BE2C (cell line): ENCODE data around the gene ZMYND12.

Experiments
- DNase-seq: peaks from one replicate; pipeline ENCODE4 v3.0.0-alpha.2; 2020
- H3K27me3 ChIP-seq: fragments of 250-450 bp; sonication (Bioruptor Pico); 2 replicates; pipeline ENCODE4 v1.5.1; 2020; ENCODE audit warnings: mild to moderate bottlenecking
- H3K36me3 ChIP-seq: fragments of 250-450 bp; sonication (Bioruptor Pico); 2 replicates; pipeline ENCODE4 v1.5.1; 2020; ENCODE audit warnings: mild to moderate bottlenecking
- H3K4me1 ChIP-seq: fragments of 250-450 bp; sonication (Bioruptor Pico); 2 replicates; pipeline ENCODE4 v1.5.1; 2020
- H3K4me3 ChIP-seq: 2 replicates; pipeline ENCODE4 v1.5.1; 2011; ENCODE audit warnings: low read depth, low read length
- H3K9me3 ChIP-seq: fragments of 250-450 bp; sonication (Bioruptor Pico); 2 replicates; pipeline ENCODE4 v1.5.1; 2020
- TF ChIP-seq, protein P1 (sequence below): IDR thresholded peaks from 2 replicates; pipeline ENCODE4 v1.5.1; 2012; ENCODE audit warnings: mild to moderate bottlenecking, low read depth, low read length

The ZMYND12 gene

DNA sequence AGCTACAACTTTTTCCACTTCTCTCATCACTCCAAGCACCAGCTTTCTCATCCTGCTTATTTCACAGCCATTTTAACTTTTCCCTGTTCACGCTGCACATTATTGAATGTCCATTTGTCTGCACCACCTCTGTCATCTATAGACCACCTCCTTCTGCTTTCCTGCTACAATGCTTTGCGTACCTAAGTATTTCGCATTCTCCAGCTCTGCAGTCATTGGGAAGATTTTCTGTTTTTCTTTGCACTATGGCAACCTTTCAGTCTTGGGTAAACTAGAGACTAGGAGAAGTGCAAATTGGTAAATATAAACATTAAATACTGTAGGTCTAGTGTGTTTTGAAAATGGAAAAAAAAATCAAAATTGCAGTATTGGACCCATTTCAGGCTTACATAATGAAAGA is 8.1 kb upstream of the ZMYND12 start:
- TF ChIP-seq, protein P1, sequence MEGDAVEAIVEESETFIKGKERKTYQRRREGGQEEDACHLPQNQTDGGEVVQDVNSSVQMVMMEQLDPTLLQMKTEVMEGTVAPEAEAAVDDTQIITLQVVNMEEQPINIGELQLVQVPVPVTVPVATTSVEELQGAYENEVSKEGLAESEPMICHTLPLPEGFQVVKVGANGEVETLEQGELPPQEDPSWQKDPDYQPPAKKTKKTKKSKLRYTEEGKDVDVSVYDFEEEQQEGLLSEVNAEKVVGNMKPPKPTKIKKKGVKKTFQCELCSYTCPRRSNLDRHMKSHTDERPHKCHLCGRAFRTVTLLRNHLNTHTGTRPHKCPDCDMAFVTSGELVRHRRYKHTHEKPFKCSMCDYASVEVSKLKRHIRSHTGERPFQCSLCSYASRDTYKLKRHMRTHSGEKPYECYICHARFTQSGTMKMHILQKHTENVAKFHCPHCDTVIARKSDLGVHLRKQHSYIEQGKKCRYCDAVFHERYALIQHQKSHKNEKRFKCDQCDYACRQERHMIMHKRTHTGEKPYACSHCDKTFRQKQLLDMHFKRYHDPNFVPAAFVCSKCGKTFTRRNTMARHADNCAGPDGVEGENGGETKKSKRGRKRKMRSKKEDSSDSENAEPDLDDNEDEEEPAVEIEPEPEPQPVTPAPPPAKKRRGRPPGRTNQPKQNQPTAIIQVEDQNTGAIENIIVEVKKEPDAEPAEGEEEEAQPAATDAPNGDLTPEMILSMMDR, result no peak
- H3K27me3 ChIP-seq, result no peaks in the 10 kb centered on the region; the same call in 1 of the 2 replicates
- no peak for DNase-seq
- no peak overlapping the region for H3K4me3 ChIP-seq
- no peaks in the 10 kb centered on the region for H3K4me1 ChIP-seq
- no peaks in the 10 kb centered on the region for H3K9me3 ChIP-seq
- no peaks in the 10 kb centered on the region for H3K36me3 ChIP-seq

DNA sequence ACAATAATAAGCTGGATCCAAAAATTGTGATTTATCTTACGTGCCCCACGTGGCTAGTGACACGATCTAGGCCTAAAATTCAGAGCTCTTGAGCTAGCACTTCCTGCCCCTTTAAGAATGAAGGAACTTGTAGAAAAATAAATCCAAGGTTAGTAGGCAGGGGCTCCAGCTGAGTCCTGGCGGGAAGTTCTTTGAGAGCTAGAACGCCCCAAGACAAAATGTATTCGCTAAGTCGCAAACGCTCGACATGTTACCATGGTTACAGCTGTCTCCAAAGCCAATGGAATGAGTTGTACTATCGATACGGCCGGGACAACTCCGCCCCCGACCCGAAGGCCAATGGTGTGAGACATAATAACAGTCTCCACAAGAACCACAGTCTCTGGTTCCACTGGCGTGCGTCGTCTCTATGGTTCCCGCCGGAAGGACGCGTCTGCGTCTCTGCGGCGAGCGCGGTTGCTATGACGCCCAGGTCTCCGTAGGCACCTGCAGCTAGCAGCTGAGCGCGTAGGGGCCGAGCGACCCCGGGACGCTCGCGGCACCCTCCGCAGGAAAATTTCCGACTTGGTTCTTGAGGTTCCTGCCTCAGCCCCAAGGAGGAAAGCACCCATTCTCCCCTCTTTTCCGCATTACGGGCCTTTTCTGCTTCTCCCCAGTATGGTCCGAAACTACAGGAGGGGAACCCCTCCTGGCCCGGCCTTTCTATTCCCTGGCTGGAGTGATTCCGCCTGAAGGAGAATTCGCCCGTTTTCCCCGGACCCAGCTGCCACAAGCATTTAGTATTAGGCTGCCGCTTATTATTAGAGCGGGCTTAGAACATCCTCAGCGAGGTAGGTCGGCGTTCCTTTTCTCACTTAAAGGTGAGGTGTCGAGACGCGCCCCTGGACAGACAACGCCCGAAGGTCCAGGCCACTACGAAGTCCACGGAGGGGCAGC is 7.3 kb upstream of the ZMYND12 start, which contains the start of gene CCDC30:
CCDC30 (plus strand) TSS at position 459 of the 936 bp plus-strand sequence. CDS start 17,266 bp downstream, outside the sequence.
- no peaks in the 10 kb centered on the region for H3K4me1 ChIP-seq
- H3K4me3 ChIP-seq, result peak within 1 kb of the TSS; percentile 72
- DNase-seq, result peak; percentile 88
- H3K9me3 ChIP-seq, result no peaks in the 10 kb centered on the region
- TF ChIP-seq, protein P1, result no peak
- no peaks in the 10 kb centered on the region for H3K36me3 ChIP-seq
- H3K27me3 ChIP-seq, result no peaks in the 10 kb centered on the region; the same call in 1 of the 2 replicates

DNA sequence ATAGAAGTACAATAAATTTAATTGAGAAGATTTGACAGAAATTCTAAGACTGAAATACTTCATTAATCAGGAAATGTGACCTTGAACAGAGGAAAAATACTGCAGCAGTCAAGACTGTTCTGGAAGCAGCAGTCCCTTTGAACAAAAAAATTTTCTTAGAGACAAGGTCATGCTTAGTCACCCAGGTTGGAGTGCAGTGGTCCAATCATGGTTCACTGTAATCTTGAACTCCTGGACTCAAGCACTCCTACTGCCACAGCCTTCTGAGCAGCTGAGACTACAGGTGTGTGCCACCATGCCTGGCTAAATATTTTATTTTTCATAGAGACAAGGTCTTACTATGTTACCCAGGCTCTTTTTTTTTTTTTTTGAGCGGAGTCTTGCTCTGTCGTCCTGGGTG is 5.4 kb upstream of the ZMYND12 start:
- Histone ChIP-seq H3K4me1 (no peaks in the 10 kb centered on the region), H3K4me3 (no peak overlapping the region), H3K27me3 (no peaks in the 10 kb centered on the region; the same call in 1 of the 2 replicates), H3K9me3 (no peaks in the 10 kb centered on the region), H3K36me3 (no peaks in the 10 kb centered on the region)
- no peak for DNase-seq
- TF ChIP-seq, protein P1, result no peak

DNA sequence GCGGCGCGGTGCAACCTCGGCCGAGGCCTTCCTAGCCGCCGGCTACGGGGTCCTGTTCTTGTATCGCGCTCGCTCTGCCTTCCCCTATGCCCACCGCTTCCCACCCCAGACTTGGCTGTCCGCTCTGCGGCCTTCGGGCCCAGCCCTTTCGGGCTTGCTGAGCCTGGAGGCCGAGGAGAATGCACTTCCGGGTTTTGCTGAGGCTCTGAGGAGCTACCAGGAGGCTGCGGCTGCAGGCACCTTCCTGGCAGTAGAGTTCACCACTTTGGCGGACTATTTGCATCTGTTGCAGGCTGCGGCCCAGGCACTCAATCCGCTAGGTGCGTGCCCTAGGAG is 900 bp upstream of the ZMYND12 start:
- Histone ChIP-seq H3K36me3 (no peaks in the 10 kb centered on the region), H3K4me3 (peak overlapping the region; percentile 78), H3K9me3 (no peaks in the 10 kb centered on the region), H3K4me1 (no peaks in the 10 kb centered on the region), H3K27me3 (no peaks in the 10 kb centered on the region)
- TF ChIP-seq, protein P1, result no peak
- DNase-seq, result no peak

DNA sequence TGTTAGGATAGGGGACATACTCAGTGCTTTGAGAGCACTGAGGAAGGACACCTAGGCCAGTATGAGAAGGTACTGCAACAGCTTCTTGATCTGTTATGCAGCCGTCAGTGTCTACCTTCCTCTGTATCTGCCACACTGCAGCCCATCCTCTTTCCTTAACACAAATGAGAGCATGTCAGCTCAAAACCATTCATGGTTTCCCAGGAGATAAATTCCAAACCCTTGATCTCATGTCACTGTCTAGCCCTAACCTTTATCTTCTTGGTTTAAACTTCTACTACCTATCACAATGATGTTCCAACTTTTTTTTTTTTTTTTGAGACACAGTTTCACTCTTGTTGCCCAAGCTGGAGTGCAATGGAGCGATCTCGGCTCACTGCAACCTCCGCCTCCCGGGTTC is 1.4 kb downstream of the ZMYND12 start:
- Histone ChIP-seq H3K27me3 (no peaks in the 10 kb centered on the region), H3K9me3 (no peaks in the 10 kb centered on the region), H3K4me1 (no peaks in the 10 kb centered on the region), H3K4me3 (no peak overlapping the region), H3K36me3 (no peaks in the 10 kb centered on the region)
- TF ChIP-seq, protein P1, result no peak
- DNase-seq, result no peak

DNA sequence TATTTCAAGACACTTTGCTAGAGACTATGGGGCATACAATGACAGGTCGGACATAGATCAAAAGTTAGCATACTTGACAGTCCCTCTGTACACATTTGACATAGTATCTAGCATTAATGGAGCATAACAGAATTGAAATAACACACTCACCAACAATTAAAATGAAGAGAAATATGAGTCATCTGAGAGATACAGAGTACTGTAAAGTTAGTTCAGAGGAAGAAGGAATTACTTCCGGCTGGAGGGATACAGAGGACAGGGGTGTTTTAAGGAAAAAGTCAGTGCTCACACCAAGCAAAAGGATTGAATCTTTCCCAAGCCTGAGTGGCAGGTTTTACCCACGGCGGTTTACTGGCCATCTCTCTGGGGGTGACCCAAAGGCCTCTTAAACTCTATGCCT is 2.4 kb downstream of the ZMYND12 start:
- Histone ChIP-seq H3K4me1 (no peaks in the 10 kb centered on the region), H3K36me3 (no peaks in the 10 kb centered on the region), H3K9me3 (no peaks in the 10 kb centered on the region), H3K4me3 (no peak overlapping the region), H3K27me3 (no peaks in the 10 kb centered on the region)
- TF ChIP-seq, protein P1, result no peak
- no peak for DNase-seq
